ENCODE data around the gene SEMA7A. TPM values are rescaled to one million over a fixed set of nuclear protein-coding genes. Genes with fewer than 3 reads are reported as not detected.
"Not testable (repeated sequence)": the region's sequence is repeated elsewhere in the genome, so short reads cannot be mapped to it uniquely, and the experiment has no call there.

SEMA7A gene
- polyA plus RNA-seq, 1 experiment, result 22.7 TPM

DNA sequence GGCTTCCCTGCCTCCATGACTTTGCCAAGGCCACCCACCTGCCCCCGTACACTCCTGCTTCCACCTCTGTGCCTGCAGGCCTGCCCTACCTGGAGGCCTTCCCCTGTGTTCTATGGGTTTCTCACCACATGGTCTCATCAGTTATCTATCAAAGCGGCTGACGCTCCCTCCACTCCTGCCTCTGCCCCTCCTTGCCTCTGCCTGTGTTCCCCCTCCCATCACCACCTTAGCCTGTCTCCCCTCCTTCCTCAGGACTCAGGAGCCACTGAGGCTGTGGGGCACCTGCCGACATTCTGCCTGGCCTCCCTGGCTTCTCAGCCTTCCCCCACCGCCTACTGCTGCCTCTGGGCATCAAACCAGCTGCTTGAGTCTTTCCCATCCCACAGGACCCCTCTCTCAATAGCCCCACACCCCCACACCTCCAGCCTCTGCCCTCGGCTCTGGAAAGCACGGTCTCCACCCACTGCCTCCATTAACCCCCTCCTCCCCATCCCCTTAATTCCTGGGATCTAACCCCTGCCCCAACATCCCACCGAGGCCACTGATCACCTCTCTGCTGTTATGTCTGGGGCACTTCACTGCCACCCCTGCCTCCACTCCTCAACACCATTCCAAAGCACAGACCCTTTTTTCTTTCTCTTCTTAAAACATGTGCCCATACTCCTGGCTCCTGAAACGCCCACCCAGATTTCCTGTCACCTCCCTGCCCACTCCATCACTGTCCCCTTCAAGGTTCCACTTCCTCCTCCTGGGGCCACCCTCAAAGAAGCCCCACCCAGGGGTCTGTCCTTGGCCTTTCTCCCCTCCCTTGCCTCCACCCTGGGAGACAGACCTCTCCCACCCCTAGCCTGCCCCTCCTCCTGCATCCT is 41.9 kb downstream of the SEMA7A start:
- ChIA-PET CTCF (interaction anchor here (1.0 to 26.7 kb wide), 3 partner anchors 9 to 43 kb away, joined by 3 to 622 read pairs (median 8); partner anchors contain the start of gene SEMA7A), POLR2A (no interaction called here)
- no peak for DNase-seq (ENCODE audit: low read depth)
- Histone ChIP-seq H3K4me3 (ENCODE audit: low read depth, low read length) (no peak overlapping the region), H3K27me3 (ENCODE audit: control insufficient read depth, insufficient read depth, low read length) (no peaks in the 10 kb centered on the region), H3K36me3 (ENCODE audit: control insufficient read depth, insufficient read depth, low read length) (no peaks in the 10 kb centered on the region)
- TF ChIP-seq, protein P1, sequence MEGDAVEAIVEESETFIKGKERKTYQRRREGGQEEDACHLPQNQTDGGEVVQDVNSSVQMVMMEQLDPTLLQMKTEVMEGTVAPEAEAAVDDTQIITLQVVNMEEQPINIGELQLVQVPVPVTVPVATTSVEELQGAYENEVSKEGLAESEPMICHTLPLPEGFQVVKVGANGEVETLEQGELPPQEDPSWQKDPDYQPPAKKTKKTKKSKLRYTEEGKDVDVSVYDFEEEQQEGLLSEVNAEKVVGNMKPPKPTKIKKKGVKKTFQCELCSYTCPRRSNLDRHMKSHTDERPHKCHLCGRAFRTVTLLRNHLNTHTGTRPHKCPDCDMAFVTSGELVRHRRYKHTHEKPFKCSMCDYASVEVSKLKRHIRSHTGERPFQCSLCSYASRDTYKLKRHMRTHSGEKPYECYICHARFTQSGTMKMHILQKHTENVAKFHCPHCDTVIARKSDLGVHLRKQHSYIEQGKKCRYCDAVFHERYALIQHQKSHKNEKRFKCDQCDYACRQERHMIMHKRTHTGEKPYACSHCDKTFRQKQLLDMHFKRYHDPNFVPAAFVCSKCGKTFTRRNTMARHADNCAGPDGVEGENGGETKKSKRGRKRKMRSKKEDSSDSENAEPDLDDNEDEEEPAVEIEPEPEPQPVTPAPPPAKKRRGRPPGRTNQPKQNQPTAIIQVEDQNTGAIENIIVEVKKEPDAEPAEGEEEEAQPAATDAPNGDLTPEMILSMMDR (IDR thresholded peaks at IDR 0.05; ENCODE audit: insufficient read depth, low read depth, low read length), result no peak

DNA sequence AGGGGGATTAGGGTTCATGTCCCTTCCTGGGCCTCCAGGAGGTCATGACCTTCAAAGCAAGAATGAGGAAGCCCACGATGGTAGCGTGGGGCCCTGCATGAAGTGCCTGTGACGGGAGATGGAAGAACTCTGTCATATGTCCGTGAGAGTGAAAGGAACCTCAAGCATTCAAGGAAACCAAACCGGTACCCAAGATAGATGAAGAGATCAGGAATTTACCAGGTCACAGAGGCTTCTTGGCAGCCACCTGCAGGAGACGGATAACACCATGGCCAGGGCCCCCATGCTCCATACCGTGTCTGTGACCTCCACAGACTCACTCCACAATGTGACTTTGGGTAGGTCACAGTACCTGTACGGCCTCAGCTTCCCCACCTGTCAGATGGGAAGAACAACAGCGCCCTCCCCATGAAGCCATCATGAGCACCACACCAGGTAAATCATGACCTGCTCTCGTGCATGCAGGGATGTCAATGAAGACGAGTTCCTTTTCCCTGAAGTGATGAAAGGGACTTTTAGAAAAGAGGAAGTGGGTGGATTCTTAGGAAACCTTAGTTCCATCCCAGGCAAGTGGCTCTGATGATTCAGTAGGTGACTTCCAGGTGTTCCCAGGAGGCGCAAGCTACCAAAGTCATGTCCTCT is 43.0 kb downstream of the SEMA7A start:
- Histone ChIP-seq H3K4me3 (ENCODE audit: low read depth, low read length) (no peak overlapping the region), H3K36me3 (ENCODE audit: control insufficient read depth, insufficient read depth, low read length) (no peaks in the 10 kb centered on the region), H3K27me3 (ENCODE audit: control insufficient read depth, insufficient read depth, low read length) (no peaks in the 10 kb centered on the region)
- TF ChIP-seq, protein P1 (IDR thresholded peaks at IDR 0.05; ENCODE audit: insufficient read depth, low read depth, low read length), result no peak
- ChIA-PET POLR2A (no interaction called here), CTCF (interaction anchor here (0.6 to 26.7 kb wide), 2 partner anchors 15 to 44 kb away, joined by 3 to 622 read pairs; partner anchors contain the start of gene SEMA7A)
- DNase-seq (ENCODE audit: low read depth), result no peak

DNA sequence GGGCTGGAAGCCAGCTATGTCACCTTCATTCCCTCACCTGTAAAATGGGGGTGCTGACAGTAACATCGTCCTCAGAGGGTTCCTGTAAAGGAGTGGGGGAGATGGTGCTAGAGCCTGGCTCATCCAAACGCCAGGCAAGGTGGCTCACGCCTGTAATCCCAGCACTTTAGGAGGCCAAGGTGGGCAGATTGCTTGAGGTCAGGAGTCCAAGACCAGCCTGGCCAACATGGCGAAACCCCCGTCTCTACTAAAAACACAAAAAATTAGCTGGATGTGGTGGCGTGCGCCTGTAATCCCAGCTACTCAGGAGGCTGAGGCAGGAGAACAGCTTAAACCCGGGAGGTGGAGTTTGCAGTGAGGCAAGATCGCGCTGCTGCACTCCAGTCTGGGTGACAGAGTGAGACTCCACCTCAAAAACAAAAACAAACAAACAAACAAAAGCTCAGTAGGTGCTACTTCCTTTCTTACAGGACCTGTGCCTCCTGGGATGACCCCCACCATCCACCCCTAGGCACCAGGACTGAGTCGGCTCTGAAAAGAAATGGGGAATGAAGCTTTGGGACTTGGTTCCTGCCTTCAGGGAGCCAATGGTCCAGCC is 43.6 kb downstream of the SEMA7A start:
- H3K36me3 ChIP-seq (ENCODE audit: control insufficient read depth, insufficient read depth, low read length); H3K27me3 ChIP-seq (ENCODE audit: control insufficient read depth, insufficient read depth, low read length); DNase-seq (ENCODE audit: low read depth); H3K4me3 ChIP-seq (ENCODE audit: low read depth, low read length); POLR2A ChIA-PET: not testable (repeated sequence)
- CTCF ChIA-PET, result interaction anchor here (26.7 kb wide), 1 partner anchor 45 kb away, joined by 622 read pairs; the partner anchor contains the start of gene SEMA7A

DNA sequence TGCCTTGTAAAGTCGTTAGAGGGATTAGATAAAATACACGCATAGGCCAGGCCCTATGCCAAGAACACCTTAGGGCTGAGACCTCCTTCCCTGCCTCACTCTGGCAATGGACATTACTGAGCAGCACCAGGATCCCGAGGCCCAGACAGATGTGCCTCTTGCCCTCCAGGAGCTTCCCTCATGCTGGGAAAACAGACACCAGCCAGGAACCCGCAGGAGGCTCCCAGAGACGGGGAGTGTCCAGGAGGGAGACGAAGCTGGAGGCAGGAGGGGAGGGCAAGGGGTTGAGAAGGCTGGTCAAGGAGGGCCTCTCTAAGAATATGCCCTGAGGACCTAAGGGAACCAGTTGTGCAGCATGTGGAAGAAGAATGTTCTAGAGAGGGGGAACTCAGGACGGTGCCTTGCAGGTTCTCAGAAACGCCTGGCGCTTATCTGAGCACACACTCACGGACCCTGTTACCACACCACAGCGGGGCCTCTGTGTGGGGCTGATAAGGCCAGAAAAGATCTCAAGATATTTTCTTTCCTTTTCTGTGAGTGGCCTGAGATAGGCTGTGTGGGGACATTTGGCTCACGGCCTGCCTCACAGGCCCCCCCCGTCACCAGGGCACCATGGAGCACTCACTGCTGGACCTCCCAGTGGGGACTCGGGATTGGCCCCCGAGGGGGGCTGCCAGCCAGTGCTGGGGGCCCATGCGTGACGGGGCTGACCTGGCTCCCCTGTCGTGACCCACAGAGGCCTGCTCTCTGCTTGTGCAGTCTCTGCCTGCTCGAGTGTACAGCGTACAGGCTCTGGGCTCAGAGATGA is 44.3 kb downstream of the SEMA7A start:
- no peak for DNase-seq (ENCODE audit: low read depth)
- TF ChIP-seq, protein P1 (IDR thresholded peaks at IDR 0.05; ENCODE audit: insufficient read depth, low read depth, low read length), result no peak
- ChIA-PET POLR2A (no interaction called here), CTCF (interaction anchor here (1.4 to 26.7 kb wide), 4 partner anchors 18 to 381 kb away, joined by 3 to 622 read pairs (median 4); partner anchors contain the start of gene SEMA7A)
- no peak overlapping the region for H3K4me3 ChIP-seq (ENCODE audit: low read depth, low read length)
- no peaks in the 10 kb centered on the region for H3K36me3 ChIP-seq (ENCODE audit: control insufficient read depth, insufficient read depth, low read length)
- no peaks in the 10 kb centered on the region for H3K27me3 ChIP-seq (ENCODE audit: control insufficient read depth, insufficient read depth, low read length)

DNA sequence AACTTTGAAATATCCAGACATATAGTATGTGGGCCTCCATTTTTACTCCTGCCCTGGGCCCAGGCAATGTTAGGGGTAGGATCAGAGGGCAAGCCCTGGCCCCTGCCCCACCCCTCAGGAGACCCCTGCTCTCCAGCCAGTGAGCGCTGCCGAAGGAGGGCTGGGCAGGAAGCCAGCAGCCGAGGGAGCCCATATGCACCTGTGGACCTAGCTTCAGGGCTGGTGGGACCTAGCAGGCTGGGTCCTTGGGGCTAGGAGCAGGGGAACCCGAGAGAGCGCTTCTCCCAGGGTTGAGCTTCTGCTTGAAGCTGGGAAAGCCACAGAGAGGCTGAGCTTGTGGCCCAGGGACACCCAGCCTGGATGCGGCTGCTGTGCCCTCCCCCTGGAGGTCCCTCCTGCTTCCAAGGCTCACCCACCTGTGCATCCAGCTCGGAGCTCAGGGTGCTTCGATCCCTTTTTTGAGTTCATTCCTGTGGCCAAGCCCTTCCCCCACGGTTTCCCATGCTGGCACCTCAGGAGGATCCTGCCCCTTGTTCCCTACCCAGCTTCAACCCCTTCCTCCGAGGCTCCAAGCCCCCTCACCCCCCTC is 45.3 kb downstream of the SEMA7A start:
- POLR2A ChIA-PET, result no interaction called here
- no peak for DNase-seq (ENCODE audit: low read depth)
- CTCF ChIA-PET, result interaction anchor here (1.4 to 26.7 kb wide), 4 partner anchors 19 to 382 kb away, joined by 3 to 622 read pairs (median 4); partner anchors contain the start of gene SEMA7A

More for the DNA sequence above, 45.3 kb downstream of the SEMA7A start:
- no peak overlapping the region for H3K4me3 ChIP-seq (ENCODE audit: low read depth, low read length)
- TF ChIP-seq, protein P1 (IDR thresholded peaks at IDR 0.05; ENCODE audit: insufficient read depth, low read depth, low read length), result no peak
- H3K27me3 ChIP-seq (ENCODE audit: control insufficient read depth, insufficient read depth, low read length), result no peaks in the 10 kb centered on the region
- no peaks in the 10 kb centered on the region for H3K36me3 ChIP-seq (ENCODE audit: control insufficient read depth, insufficient read depth, low read length)
